ENCODE measurements around the gene TMPRSS11A.

Gene TMPRSS11A

DNA sequence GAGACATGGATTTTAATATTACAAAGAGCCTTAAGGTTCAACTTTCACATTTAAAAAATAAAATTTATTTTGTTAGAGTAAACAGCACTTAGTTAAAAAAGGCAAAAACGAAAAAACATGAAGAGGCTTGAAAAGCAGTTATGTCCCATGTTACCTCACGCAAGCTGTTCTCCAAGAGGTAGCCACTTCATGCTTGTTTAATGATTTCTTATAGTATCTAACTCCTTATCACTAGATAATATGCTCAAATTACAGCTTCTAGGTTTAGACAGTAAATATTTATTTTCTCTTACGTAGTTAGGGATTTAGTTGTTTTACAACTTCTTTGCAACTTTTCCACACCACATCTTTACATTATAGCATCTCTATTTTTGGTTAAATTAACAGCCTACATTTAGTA is 51.7 kb downstream of the TMPRSS11A start:
- no peak for DNase-seq (ENCODE audit: low read depth)

DNA sequence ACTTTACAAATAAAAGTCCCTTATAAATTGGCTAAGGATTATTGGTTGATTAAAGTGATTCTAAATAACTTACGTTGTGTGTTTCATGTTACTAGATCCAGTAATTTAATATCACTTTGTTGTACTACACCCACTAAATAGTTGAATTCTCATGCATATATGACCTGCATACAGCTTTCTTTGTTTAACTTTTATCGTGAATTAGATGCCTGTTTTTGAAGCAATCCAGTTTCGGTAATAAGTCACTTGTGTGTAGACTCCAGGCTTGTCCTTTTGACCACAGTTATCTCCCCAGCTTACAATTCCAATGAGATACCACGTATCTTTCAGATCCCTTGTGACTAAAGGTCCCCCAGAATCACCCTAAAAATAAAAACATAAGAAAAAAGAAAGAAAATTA is 52.2 kb downstream of the TMPRSS11A start:
- no peak for DNase-seq (ENCODE audit: low read depth)

DNA sequence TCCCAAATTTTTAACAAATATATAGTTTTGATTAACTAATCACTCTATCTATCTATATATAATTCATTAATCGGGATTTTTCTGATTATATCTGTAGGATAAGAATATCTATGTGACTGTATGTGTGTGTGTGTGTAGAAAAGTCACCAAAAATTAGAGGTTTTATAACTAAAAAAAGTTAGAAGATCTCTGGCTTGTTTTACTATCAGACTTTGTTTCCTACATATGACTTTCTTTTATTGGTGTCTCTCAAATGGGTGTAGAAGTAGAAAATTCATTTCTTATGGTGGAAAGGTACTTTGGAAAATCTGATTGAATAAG is 52.7 kb downstream of the TMPRSS11A start:
- DNase-seq (ENCODE audit: low read depth) = no peak

DNA sequence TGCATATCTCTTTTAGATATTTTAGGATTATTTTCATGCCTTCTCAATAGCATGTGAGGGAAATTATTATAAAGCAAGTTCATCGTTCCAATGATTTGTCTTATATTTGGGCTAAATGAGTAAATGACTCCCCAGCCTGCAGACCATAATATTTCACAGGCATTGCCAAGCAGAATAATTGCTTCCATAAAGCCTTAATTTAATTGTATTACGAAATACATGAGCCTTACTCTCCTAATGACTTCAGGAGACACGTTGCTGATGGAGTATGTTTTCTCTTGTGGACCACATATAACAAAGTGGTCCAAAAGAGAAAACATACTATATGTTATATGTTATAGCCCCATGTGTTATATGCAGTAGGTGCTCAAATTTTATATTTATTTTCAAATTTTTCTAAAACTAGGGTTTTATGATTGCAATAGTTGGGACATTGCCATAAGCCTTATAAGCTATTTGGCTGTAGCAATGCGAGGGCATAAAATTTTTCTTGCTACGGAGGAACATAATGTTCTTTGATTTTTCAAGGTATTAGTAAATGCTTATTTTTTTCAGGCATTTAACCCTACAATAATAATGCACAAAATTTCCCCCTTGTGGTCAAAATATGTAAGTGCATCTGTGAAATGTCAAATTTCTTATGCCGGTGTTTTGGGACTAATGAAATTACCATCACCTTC is 53.2 kb downstream of the TMPRSS11A start:
- no peak for DNase-seq (ENCODE audit: low read depth)

DNA sequence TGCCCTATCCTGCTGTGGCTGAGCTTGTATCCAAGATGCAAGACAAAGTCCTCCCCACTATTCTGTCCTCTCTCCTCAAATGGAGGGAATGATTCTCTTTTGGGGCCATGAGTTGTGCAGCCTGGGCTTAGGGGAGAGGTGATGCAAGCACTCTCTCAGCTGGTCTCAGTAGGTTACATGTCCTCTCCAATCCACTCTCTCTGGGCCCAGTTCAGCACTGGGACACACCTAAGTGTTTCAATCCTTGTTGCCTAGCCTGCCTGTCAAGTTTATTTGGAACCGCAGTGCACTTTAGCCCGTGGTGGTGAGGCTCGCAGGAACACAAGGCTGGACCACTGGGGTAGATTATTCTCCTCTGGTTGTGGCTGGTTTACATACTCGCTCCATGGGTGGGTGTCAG is 55.6 kb downstream of the TMPRSS11A start:
- no peak for DNase-seq (ENCODE audit: low read depth)

DNA sequence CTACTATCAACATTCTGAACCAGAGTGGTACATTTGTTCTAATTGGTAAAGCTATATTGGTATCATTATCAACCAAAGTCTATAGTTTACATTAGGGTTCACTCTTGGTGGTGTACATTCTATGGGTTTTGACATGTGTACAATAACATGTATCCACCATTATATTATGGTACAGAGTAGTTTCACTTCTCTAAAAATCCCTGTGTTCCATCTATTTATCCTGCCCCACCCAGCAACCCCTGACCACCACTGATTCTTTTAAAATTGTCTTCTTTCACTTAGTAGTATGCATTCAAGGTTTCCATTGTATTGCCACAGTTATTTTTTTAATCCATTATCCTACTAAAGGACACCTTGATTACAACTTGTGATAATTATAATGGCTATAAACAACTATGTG is 64.2 kb downstream of the TMPRSS11A start:
- no peak for DNase-seq (ENCODE audit: low read depth)

DNA sequence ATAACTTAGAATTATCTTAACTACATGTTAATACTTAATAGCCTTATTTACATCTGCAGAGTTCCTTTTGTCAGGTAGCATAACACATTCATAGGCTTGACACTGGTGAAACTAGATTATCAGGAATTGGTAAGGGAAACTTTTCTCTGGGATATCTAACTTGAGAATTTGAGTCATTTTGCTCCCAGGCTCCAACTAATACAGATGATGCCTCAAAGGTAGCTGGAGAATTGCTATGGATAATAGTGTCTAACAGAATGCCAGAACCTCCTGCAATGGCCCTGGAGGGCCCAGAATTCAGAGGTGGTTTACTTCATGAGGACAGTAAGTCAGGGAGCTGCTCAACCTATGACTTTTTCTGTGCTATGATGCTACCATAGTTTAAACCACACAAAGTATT is 65.6 kb downstream of the TMPRSS11A start:
- DNase-seq (ENCODE audit: low read depth) = no peak

DNA sequence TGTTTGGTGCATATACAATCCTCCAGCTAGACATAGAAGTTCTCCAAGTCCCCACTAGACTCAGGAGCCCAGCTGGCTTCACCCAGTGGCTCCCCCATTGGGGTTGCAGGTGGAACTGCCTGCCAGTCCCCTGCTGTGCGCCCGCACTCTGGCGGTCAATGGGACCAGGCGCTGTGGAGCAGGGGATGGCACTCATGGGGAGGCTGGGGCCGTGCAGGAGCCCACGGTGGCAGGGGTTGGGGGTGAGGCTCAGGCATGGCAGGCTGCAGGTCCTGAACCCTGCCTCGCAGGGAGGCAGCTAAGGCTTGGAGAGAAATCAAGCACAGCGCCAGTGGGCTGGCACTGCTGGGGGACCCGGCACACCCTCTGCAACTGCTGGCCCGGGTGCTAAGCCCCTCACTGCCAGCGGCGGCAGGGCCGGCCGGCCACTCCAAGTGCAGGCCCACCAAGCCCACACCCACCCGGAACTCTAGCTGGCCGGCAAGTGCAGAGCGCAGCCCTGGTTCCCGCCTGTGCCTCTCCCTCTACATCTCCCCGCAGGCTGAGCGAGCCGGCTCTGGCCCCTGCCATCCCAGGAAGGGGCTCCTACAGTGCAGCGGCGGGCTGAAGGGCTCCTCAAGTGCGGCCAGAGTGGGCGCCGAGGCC is 66.8 kb downstream of the TMPRSS11A start:
- DNase-seq (ENCODE audit: low read depth) = no peak

DNA sequence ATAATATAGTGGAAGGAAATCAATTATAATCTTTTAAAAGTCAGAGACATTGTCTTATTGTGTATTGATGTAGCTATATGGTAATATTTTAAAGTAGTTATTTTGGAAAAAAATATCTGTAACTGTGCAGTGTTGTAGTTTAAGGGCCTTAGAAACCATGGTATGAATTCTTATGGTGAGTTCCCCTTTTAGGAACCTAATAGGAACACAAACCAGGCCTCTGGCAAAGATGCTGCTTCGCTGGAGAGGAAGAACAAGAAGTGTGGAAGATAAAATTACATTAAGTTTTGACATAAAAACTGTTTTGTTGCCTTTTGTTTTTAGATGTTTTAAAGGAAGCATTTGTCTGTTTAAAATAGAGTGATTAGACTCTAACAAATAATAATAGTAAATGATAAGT is 68.6 kb downstream of the TMPRSS11A start:
- no peak for DNase-seq (ENCODE audit: low read depth)

DNA sequence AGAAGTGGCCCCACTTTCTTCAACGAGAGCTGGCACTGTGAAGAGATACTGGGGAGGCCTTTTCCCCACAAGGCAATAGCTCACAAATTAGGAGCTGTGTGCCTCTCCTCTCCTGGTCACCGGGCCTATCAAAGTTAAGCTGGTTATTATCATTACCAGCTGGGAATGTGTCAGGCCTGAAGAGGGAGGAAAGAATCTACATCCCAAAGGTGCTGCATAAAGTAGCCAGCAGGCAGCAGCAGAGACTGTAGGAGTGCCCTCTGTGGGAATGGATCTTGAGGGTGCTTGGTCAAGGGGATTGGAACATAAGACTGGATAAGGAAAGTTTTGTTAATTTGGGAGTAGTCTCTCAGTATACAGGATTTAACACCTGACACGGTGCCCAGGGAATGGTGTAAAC is 70.4 kb downstream of the TMPRSS11A start:
- no peak for DNase-seq (ENCODE audit: low read depth)

DNA sequence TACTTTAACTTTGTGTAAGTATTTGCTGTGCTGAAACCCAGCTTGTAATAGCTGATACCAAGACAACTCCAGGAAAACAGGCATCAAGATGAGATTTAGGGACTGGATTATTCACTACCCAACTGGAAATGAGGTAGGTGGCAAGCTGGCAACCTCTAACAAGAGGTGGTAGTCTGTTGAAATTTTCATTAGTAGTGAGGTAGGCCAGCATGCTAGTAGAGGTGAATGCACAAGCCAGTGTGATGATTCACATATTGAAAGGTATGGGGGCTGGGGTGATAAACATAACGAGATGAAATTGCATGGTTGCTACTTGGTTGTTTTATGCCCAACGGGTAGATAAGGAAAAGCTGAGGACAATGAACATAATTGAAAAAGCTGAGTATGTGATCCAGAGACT is 71.0 kb downstream of the TMPRSS11A start:
- DNase-seq (ENCODE audit: low read depth) = no peak

DNA sequence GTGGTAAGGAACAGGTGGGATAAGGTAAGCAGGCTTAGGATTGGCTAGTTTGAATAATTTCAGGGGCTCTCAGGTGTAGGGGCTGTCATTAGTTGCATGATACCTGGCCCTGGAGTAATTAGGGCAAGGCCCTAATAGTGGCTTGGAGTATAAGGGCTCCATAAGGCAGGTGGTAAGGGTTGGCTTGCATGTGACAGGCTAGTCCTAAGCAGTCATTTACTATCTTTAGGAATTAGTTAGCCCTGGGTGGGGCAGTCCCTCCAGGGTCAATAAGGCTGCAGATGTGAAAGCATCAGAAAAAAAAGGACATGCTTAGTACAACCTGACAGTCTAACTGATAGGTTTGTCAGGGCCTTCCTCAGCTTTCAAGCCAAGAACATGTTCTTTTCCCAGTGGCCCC is 71.6 kb downstream of the TMPRSS11A start:
- DNase-seq (ENCODE audit: low read depth) = no peak

DNA sequence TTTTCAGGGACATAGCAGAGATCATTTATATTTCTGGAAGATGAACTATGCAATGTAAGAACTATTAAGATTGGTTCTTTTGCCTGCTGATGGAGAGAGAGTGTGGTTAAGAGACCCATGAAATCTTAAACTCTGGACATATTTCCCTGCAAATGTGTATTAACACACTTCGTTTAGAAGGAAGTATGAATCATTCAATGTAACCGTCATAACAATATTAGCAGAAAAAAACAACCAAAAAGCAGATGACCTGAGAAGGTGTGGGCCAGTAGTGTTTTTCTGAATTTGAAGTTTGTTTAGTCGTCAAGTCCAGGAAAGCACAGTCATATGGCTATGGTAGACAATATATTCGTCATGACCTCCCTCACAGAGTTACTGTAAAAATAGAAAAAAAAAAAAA is 77.0 kb downstream of the TMPRSS11A start:
- DNase-seq (ENCODE audit: low read depth) = no peak

DNA sequence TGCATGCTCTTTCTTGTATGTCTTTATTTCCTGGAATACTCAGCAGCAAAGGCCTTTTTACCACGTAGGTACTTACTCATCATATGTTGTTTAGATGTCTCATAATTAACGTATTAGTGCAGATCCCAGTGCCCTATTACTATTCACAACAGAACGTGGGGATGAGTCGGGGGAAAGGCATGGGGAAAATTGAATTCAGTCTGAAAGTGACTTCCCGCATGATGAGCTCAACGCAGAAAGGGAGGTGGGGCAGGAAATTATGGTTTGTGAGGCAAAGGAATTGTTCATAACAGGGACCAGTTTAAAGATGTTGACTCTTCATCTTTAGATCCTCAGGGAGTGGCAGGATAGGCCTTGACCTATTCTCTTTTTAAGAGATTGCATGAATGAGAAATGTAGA is 77.5 kb downstream of the TMPRSS11A start:
- DNase-seq (ENCODE audit: low read depth) = no peak

DNA sequence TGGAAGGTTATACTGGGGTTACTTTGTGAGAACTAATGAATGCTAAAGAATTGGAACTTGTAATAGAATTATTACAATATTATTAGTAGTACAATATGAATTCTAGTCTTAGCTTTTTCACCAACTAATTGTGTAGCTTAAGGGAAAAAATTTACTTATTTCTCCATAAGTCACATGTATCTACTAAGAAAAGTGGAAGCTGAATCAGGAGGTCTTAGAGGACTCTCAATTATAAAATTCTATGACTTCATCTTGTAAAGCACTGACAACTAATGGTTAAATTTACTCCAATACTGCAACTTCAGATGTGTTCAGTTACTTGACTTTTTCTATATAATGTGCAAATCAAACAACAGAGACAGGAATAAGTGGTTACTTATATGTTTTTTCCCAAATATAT is 78.6 kb downstream of the TMPRSS11A start:
- no peak for DNase-seq (ENCODE audit: low read depth)

DNA sequence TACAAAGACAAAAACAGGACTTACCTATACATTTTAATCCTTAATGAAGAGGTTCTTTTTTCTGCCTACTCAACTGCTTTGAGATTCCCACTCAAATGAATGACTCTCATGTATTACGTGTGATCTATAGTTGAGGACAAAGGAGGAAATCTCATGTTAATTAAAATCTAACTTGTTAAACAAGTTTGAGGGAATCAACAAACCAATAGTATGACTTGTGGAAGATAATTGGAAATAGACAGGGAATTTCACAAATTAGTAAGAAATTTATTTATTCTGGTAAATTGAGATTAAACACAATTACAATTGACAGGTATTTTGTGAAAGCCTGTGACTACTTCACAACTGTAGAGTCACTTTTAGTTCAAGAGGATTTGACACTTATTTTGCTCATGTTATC is 79.4 kb downstream of the TMPRSS11A start, which contains the start of gene TMPRSS11D:
Gene TMPRSS11D, minus strand, starts transcription at position 101 of the 400 bp plus-strand sequence. Its CDS starts 69 bp downstream, at position 32.
- no peak for DNase-seq (ENCODE audit: low read depth)

DNA sequence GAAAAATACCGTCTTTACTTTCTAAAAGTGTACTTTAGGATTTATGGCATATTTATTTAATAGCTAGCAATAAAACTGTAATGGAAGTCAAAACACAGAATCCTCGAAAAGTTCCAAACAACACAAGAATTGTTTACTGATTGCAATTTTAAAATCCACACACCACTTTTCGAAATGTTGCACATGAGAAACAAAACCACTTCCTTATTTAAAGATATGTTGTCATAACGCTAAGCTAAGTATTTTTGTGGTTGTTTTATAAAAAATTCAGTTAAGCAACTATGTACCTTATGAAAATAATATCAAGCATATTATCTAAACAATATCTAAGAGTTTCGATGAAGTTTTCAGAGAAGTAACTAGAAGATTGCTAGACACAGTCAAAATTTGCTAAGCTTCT is 79.8 kb downstream of the TMPRSS11A start:
- DNase-seq (ENCODE audit: low read depth) = no peak

DNA sequence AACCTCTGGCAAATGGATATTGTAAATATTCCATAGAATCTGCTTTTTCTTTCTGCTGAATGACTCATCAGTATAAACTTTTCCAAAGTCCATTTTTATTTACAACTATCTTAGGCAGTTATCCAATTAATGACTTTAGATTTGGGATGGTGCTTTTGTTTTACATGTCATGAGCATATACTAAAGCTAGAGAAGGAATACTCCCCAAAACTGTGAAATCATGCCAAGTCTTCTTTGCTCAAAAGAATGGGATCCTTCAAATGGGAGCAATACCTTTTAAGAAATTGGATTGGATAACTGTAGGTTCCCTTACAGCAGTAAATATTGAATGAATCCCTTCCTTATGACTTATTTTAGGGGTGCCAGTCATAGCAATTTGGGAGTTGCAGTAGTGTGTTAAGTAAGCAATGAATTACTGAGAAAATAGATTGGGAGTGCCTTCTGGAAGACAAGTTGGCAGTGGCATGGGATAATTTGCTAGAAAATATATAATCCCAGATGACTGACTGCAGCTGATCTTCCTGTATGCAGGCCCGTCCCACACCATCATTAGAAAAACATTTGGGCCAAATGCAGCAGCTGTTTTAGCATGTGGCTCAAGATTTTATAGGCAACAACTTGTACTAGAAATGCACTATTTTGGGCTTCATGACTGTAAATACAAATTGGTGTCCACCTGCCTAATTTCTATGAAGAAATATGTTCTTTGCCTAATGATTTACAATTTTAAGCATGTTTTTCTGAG is 82.3 kb downstream of the TMPRSS11A start:
- no peak for DNase-seq (ENCODE audit: low read depth)

DNA sequence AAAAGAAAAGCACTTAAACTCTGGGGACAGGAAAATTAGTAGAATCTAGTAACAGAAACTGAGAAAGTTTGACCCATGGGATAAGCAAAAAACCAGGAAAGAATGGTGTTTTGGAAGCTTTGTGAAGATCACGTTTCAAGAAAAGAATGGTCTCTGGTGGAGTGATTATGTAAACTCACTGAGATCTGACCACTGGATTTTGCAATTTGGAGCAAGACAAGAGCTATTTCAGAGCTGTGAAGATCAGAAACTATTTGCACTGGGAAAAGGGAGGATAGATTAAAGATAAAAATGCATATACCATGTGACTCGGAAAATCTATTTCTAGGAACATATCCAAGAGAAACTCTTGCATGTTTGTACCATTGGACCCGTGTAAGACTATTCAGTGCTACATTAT is 83.8 kb downstream of the TMPRSS11A start:
- no peak for DNase-seq (ENCODE audit: low read depth)

DNA sequence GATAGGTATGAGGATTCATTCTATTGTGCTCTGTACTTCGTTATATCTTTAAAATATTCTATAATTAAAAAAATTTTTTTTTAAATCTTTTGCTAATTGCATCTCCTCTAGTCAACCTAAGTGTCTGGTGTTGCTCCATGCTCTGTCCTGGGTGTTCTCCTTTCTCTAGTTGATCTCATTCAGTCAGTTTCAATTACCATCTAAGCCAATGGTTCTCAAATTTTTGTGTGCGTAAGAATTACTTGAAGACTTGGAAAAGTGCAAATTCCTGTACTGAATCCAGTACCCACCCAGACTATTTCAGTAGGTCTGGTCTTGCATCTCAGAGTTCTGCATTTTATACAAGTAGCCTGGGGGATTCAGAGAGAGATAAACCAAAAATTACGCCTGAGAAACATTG is 86.2 kb downstream of the TMPRSS11A start:
- no peak for DNase-seq (ENCODE audit: low read depth)

DNA sequence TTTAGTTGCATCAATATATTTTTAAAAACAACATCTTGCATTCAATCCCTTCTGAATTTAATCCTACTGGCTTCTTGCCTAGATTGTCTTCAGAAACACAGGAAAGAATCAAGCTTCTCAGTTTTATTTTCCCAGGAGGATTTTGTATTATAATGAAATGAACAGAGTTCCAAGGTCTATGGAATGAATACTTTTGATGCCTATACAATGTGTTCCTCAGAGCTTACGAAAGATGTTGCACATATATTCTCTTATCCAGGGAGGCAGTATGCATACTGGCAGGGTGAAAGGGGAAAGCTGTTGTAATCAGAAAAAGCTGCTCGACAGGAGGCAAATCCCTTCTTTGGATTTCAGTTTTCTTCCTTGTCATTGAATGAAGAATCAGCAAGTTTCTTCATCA is 88.3 kb downstream of the TMPRSS11A start:
- DNase-seq (ENCODE audit: low read depth) = no peak

DNA sequence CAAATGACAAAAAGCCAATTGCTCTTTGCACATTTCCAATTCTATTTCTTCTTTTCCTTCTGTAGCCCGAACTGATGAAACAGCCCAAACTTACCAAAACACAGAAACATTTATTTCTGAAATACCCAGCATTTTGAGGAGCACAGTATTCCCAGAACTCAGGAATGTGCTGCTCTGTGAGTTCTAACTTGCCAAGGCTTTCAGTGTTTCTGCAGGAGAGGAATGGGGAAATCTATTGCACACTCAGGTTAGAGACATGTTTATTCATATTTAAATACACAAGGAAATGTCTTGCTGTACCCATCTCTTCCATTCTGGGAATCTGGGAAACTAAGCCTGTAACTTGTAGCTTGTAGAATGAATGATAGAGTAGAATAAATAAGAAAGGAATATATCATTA is 90.2 kb downstream of the TMPRSS11A start:
- no peak for DNase-seq (ENCODE audit: low read depth)

DNA sequence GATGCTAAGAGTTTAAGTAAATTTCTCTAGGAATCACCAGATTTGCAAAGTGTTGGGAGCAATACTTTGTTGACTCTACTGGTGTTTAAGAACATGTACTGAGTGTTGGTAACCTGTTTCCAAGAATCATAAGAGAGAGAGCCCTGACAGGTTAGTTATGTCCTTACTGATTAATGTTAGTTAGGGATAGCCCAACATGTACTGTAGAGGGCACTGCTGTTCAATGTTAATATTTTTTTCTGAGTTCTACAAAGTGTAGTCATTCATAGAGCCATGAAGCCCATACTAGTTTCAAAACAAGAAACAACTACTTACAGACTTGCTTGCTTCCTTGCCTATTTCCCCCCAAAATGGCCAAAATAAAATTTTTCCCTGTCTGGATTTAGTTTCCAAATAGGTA is 91.4 kb downstream of the TMPRSS11A start:
- no peak for DNase-seq (ENCODE audit: low read depth)

All from stimulated activated CD4-positive, alpha-beta T cell treated with anti-CD3 and anti-CD28 coated beads, Interleukin-2, amount 100 ng/mL, for 4 hours (primary cell).